Gastroesophageal sphincter (tissue), 4 donors: ENCODE results near the gene LIPE. TPM values are rescaled to one million over a fixed set of nuclear protein-coding genes. Genes with fewer than 3 reads are reported as not detected.

Source experiments
- ATAC-seq: fragments of 150-250 bp; one replicate; pipeline ENCODE4 v1.9.1; 2016; ENCODE audit warnings: mild to moderate bottlenecking, moderate library complexity
- H3K27ac ChIP-seq, 4 donors: fragments of 200-600 bp; sonication (generic) in 3 of 4; 1 replicate in 3 of 4; 2 replicates in 1 of 4; pipeline ENCODE4 v1.5.1; 2016 to 2019
- H3K27me3 ChIP-seq: fragments of 200-600 bp; sonication (generic); one replicate; pipeline ENCODE4 v1.5.1; 2019
- H3K36me3 ChIP-seq, 2 donors: fragments of 200-600 bp; sonication (generic); one replicate each; pipeline ENCODE4 v1.5.1; 2019; ENCODE audit warnings: control low read depth in 1 of 2
- H3K4me1 ChIP-seq, 3 donors: fragments of 200-600 bp; sonication (generic); 1 replicate in 2 of 3; 2 replicates in 1 of 3; pipeline ENCODE4 v1.5.1; 2016 to 2019; ENCODE audit warnings: control low read depth in 2 of 3
- H3K4me3 ChIP-seq, 2 donors: fragments of 200-600 bp; sonication (generic); one replicate each; pipeline ENCODE4 v1.5.1; 2019; ENCODE audit warnings: mild to moderate bottlenecking in 1 of 2, moderate library complexity in 1 of 2
- H3K9me3 ChIP-seq, 3 donors: fragments of 200-600 bp; sonication (generic); one replicate each; pipeline ENCODE4 v1.5.1; 2017 to 2019; ENCODE audit warnings: control low read depth in 2 of 3
- EP300 ChIP-seq: sonication (generic); formaldehyde crosslinking; IDR thresholded peaks from one replicate; pipeline ENCODE4 v1.6.1; 2017; ENCODE audit warnings: antibody characterized with exemption, mild to moderate bottlenecking
- POLR2A ChIP-seq, 2 donors: fragments of 450-650 bp; IDR thresholded peaks; one replicate each; pipeline ENCODE4 v1.6.1; 2017; ENCODE audit warnings: antibody characterized with exemption in 2 of 2, mild to moderate bottlenecking in 2 of 2, moderate library complexity in 1 of 2
- POLR2AphosphoS5 ChIP-seq: sonication (generic); formaldehyde crosslinking; IDR thresholded peaks from one replicate; pipeline ENCODE4 v1.6.1; 2017; ENCODE audit warnings: antibody characterized with exemption
- WGBS, 2 donors: methylation state at CpG; one replicate each; pipeline ENCODE4 v1.1.5; 2018; ENCODE audit warnings: low coverage in 1 of 2; 5-methylcytosine and 5-hydroxymethylcytosine counted together
- total RNA-seq, 4 donors: library from RNA; depleted of rRNA; stranded (reverse); fragments of >200 nt; gene quantifications; one replicate each; pipeline ENCODE4 v1.1.0, GENCODE V29; 2016
- TF ChIP-seq, protein P1 (sequence below), 4 experiments: fragments of 200-600 bp in 2 of 4; fragments of 450-650 bp in 2 of 4; sonication (generic) in 1 of 4; IDR thresholded peaks; one replicate each; pipeline ENCODE4 v1.5.1; 2017 to 2019; ENCODE audit warnings: antibody characterized with exemption in 4 of 4, mild to moderate bottlenecking in 2 of 4, moderate library complexity in 2 of 4

LIPE gene
- total RNA-seq, 4 donors from 2014 or later: 3.4 to 15.3 (median 6.6) TPM

DNA sequence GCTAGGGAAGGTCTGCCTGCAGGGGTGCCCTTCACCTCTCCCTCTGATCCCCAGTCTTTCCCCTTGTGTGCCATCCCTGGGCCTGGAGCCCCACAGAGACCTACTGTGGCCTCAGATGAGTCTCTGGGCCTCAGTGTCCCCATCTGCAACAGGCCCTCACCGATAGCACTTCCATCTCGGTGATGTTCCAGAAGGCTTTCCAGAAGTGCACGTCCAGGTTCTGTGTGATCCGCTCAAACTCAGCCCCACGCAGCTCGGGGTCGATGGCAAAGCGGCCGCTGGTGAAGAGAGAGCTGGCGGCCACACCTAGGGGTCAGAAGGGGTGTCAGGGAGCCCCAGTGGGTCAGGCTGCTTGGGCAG is 19.4 kb downstream of the LIPE start:
- TF ChIP-seq EP300 (no peak), POLR2AphosphoS5 (no peak)
- TF ChIP-seq, protein P1, sequence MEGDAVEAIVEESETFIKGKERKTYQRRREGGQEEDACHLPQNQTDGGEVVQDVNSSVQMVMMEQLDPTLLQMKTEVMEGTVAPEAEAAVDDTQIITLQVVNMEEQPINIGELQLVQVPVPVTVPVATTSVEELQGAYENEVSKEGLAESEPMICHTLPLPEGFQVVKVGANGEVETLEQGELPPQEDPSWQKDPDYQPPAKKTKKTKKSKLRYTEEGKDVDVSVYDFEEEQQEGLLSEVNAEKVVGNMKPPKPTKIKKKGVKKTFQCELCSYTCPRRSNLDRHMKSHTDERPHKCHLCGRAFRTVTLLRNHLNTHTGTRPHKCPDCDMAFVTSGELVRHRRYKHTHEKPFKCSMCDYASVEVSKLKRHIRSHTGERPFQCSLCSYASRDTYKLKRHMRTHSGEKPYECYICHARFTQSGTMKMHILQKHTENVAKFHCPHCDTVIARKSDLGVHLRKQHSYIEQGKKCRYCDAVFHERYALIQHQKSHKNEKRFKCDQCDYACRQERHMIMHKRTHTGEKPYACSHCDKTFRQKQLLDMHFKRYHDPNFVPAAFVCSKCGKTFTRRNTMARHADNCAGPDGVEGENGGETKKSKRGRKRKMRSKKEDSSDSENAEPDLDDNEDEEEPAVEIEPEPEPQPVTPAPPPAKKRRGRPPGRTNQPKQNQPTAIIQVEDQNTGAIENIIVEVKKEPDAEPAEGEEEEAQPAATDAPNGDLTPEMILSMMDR (IDR thresholded peaks at IDR 0.05): no peak

DNA sequence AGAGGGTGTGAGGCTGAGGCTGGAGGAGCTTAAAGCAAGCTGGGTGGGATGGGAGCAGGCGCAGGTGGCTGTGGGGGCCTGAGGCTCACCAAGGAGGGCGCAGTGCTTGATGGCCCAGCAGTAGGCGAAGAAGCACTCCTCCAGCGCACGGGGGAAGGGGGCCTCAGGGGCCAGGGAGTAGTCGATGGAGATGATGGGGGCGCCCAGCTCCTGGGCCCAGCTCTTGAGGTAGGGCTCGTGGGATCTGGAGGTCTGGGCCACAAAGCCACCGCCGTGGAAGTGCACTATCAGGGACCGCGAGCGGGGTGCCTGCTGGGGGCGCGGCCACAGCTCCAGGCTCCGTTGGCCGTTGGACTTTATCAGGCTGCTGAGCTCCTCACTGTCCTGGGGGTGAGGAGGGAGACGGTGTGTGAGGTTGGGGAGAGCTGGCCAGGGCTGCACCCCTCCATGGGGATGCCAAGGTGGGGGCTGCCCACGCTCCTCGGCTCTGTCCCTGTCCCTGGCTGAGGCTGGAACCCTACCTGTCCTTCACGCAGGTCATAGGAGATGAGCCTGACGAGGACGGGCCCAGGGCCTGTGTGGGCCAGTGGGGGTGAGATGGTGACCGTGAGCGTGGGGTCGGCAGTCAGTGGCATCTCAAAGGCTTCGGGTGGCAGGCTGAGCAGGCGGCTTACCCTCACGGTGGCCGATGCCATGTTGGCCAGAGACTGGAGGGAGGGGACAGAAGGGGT is 19.9 kb downstream of the LIPE start:
- TF ChIP-seq POLR2A (IDR thresholded peaks at IDR 0.05): no peak
- TF ChIP-seq, protein P1 (IDR thresholded peaks at IDR 0.05): no peak
- H3K36me3 ChIP-seq: peaks cover 0 to 29% of the 10 kb centered on the region in 2 donors
- no peak overlapping the region for H3K4me3 ChIP-seq
- 82% methylated on average over 17 of the region's 30 CpGs; no CpG with 5 or more reads in 1 of the 2 donors for WGBS, 2 donors
- no peaks in the 10 kb centered on the region for H3K27me3 ChIP-seq
- H3K4me1 ChIP-seq: peaks cover 0 to 13% (median 6%) of the 10 kb centered on the region in 3 donors
- no peaks in the 10 kb centered on the region for H3K9me3 ChIP-seq
- no peak for ATAC-seq
- H3K27ac ChIP-seq: no peak overlapping the region

More for the DNA sequence above, 19.4 kb downstream of the LIPE start:
- Histone ChIP-seq H3K27ac (no peak overlapping the region), H3K4me1 (peaks cover 0 to 10% (median 3%) of the 10 kb centered on the region in 3 donors), H3K27me3 (no peaks in the 10 kb centered on the region), H3K36me3 (peaks cover 0 to 29% of the 10 kb centered on the region in 2 donors), H3K9me3 (no peaks in the 10 kb centered on the region), H3K4me3 (no peak overlapping the region)
- ATAC-seq: no peak
- WGBS, 2 donors: no CpG with 5 or more reads among the region's 10 CpGs

DNA sequence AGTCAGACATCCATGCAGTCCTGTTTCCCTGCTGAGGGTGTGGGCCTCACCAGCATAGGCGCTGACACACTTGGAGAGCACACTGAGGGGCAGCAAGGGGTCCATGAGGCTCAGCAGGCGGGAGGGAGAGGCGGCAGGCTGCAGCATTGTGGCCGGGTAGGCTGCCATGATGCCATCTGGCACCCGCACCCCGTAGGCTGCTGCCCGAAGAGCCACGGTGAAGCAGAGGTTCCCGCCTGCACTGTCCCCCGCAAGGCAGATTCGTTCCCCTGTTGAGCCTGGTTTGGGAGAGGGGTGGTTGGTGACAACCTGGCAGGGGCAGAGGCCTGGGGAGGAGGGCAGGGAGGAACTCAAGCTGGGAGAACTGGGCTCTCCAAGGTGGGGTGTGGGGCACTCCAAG is 21.1 kb downstream of the LIPE start:
- WGBS, 2 donors: 80% methylated on average over 1 of the region's 11 CpGs; no CpG with 5 or more reads in 1 of the 2 donors
- no peak for TF ChIP-seq POLR2A (IDR thresholded peaks at IDR 0.05)

DNA sequence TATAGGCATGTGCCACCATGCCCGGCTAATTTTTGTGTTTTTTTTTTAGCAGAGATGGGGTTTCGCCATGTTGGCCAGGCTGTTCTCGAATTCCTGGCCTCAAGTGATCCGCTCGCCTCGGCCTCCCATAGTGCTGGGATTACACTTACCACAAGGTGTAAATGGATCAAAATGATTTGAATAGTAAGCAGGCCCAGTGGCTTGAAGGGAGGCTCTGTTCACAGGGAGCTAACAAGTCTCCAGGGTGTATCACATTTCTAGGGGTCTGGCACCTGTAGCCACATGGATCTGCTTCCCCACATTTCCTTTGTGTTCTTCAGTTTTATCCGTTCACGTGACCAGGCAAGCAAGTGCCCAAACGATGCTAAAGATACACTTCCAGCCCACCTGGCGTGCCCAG is 23.6 kb downstream of the LIPE start:
- Histone ChIP-seq H3K36me3 (peaks cover 0 to 21% of the 10 kb centered on the region in 2 donors), H3K4me1 (peaks cover 0 to 16% (median 8%) of the 10 kb centered on the region in 3 donors), H3K4me3 (no peak overlapping the region), H3K27me3 (no peaks in the 10 kb centered on the region), H3K9me3 (no peaks in the 10 kb centered on the region), H3K27ac (no peak overlapping the region)
- WGBS, 2 donors: 85% methylated on average over 4 of the region's 10 CpGs; no CpG with 5 or more reads in 1 of the 2 donors
- no peak for ATAC-seq
- TF ChIP-seq POLR2A (IDR thresholded peaks at IDR 0.05): no peak
- no peak for TF ChIP-seq EP300
- no peak for TF ChIP-seq POLR2AphosphoS5
- TF ChIP-seq, protein P1 (IDR thresholded peaks at IDR 0.05): no peak

More for the DNA sequence above, 21.1 kb downstream of the LIPE start:
- ATAC-seq: no peak
- H3K27me3 ChIP-seq: no peaks in the 10 kb centered on the region
- no peak overlapping the region for H3K27ac ChIP-seq
- peaks cover 0 to 29% of the 10 kb centered on the region in 2 donors for H3K36me3 ChIP-seq
- peaks cover 0 to 22% (median 10%) of the 10 kb centered on the region in 3 donors for H3K4me1 ChIP-seq
- no peak overlapping the region for H3K4me3 ChIP-seq
- no peaks in the 10 kb centered on the region for H3K9me3 ChIP-seq

DNA sequence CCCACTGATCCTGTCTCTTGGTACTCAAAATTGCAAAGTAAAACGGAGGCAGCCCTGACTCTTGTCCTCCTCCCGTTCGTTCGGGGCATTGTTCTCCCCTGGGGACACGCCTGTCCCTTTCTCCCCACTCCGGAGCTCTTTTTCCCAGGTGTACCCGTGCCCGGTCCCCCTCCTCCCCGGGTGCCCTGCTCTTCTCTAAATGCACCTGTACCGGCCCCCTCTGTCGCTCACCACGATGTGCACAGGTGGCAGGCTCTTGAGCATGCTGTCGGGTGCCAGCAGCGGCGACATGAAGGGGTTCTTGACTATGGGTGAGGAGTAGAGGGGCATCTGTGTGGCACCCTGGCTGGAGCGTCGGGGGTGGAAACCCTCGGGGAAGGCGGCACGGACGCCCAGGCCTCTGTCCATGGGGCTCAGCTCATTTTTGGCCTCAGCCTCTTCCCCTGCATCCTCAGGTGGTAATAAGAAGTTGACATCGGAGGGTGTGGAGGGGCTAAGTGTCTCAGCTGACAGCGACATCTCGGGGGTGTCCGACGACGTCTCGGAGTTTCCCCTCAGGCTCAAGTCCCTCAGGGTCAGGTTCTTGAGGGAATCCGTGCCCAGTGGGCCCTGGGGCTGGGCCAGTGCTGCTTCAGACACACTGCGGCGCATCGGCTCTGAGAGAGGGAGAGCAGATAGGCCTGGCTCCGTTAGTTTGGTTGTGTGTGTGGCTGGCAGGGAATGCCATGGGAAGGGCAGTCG is 24.6 kb downstream of the LIPE start:
- H3K27me3 ChIP-seq: no peaks in the 10 kb centered on the region
- peak overlapping the region in 3 of 4 donors; percentile 59 to 79 (median 71) for H3K27ac ChIP-seq
- TF ChIP-seq POLR2A (IDR thresholded peaks at IDR 0.05) (no peak), POLR2AphosphoS5 (no peak), EP300 (no peak)
- TF ChIP-seq, protein P1 (IDR thresholded peaks at IDR 0.05): no peak
- ATAC-seq: no peak
- H3K4me1 ChIP-seq: peaks cover 0 to 24% (median 13%) of the 10 kb centered on the region in 3 donors
- peaks cover 0 to 12% of the 10 kb centered on the region in 2 donors for H3K36me3 ChIP-seq
- H3K4me3 ChIP-seq: peak overlapping the region in 1 of 2 donors; percentile 69
- no peaks in the 10 kb centered on the region for H3K9me3 ChIP-seq
- WGBS, 2 donors: 38 to 63% methylated on average over 4 to 13 of the region's 34 CpGs
